IMR-90 (cell line): ENCODE data around the gene TREH.

Source experiments
- BHLHE40 ChIP-seq: fragments of 150-350 bp; IDR thresholded peaks from 2 replicates; pipeline ENCODE4 v1.6.1; 2016; ENCODE audit warnings: mild to moderate bottlenecking, low read depth, low read length
- CEBPB ChIP-seq: IDR thresholded peaks from 2 replicates; pipeline ENCODE4 v1.6.1; 2012; ENCODE audit warnings: low read depth, low read length, improper control_type of control experiment
- MAFK ChIP-seq: IDR thresholded peaks from 2 replicates; pipeline ENCODE4 v1.6.1; 2012; ENCODE audit warnings: low read depth, low read length, improper control_type of control experiment
- MAZ ChIP-seq: IDR thresholded peaks from 2 replicates; pipeline ENCODE4 v1.6.1; 2012; ENCODE audit warnings: low read depth, mild to moderate bottlenecking, low read length, improper control_type of control experiment, moderate library complexity, borderline replicate concordance
- NFE2L2 ChIP-seq: fragments of 150-350 bp; IDR thresholded peaks from 2 replicates; pipeline ENCODE4 v1.6.1; 2016; ENCODE audit warnings: low read depth, mild to moderate bottlenecking, low read length
- POLR2A ChIP-seq: IDR thresholded peaks from 2 replicates; pipeline ENCODE4 v1.6.1; 2012; ENCODE audit warnings: mild to moderate bottlenecking, low read depth, low read length
- RCOR1 ChIP-seq: IDR thresholded peaks from 2 replicates; pipeline ENCODE4 v1.6.1; 2012; ENCODE audit warnings: mild to moderate bottlenecking, low read length, improper control_type of control experiment; ENCODE audit not compliant: insufficient replicate concordance
- RFX5 ChIP-seq: IDR thresholded peaks from 2 replicates; pipeline ENCODE4 v1.8.0; 2012; ENCODE audit warnings: low read depth, mild to moderate bottlenecking, low read length, moderate library complexity
- SMC3 ChIP-seq: fragments of 150-350 bp; IDR thresholded peaks from 2 replicates; pipeline ENCODE4 v1.6.1; 2016; ENCODE audit warnings: low read depth, mild to moderate bottlenecking, antibody characterized with exemption, low read length, moderate library complexity
- TF ChIP-seq, protein P1 (sequence below): fragments of 150-350 bp; IDR thresholded peaks from 2 replicates; pipeline ENCODE4 v1.6.1; 2017; ENCODE audit warnings: mild to moderate bottlenecking, antibody characterized with exemption, low read length, low read depth
- TF ChIP-seq, protein P2 (sequence below): conservative IDR thresholded peaks from 2 replicates; pipeline ENCODE4 v1.5.1; 2012; ENCODE audit warnings: mild to moderate bottlenecking, low read depth, low read length, improper control_type of control experiment
- TF ChIP-seq, protein P3 (sequence below): fragments of 150-350 bp; IDR thresholded peaks from 2 replicates; pipeline ENCODE4 v1.6.1; 2016; ENCODE audit warnings: low read depth, mild to moderate bottlenecking, low read length, moderate library complexity, borderline replicate concordance

DNA sequence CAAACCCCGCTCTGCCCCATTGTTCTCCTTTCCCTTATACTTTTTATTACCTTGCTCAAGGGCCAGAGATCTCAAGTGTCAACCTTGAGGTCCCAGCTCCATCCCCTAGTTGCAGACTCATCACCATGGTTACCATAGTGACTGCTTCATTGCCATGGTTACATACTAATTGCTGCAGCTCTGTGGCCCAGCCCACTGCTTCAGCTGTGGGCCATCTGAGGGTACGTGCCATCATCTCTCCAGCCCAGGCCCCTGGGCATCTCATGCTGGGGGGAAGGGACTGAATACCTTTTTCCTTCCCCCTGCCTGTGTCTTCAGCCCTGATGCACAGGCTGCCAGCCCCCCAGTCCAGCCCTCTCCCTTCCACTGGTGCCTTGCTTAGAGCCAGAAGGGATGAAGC, 22.2 kb downstream of the TREH start:
- TF ChIP-seq POLR2A (no peak), CEBPB (no peak), MAZ (no peak), MAFK (no peak), SMC3 (no peak), NFE2L2 (no peak), BHLHE40 (no peak), RFX5 (no peak), RCOR1 (no peak)
- TF ChIP-seq, protein P1, sequence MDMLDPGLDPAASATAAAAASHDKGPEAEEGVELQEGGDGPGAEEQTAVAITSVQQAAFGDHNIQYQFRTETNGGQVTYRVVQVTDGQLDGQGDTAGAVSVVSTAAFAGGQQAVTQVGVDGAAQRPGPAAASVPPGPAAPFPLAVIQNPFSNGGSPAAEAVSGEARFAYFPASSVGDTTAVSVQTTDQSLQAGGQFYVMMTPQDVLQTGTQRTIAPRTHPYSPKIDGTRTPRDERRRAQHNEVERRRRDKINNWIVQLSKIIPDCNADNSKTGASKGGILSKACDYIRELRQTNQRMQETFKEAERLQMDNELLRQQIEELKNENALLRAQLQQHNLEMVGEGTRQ: no peak
- TF ChIP-seq, protein P2, sequence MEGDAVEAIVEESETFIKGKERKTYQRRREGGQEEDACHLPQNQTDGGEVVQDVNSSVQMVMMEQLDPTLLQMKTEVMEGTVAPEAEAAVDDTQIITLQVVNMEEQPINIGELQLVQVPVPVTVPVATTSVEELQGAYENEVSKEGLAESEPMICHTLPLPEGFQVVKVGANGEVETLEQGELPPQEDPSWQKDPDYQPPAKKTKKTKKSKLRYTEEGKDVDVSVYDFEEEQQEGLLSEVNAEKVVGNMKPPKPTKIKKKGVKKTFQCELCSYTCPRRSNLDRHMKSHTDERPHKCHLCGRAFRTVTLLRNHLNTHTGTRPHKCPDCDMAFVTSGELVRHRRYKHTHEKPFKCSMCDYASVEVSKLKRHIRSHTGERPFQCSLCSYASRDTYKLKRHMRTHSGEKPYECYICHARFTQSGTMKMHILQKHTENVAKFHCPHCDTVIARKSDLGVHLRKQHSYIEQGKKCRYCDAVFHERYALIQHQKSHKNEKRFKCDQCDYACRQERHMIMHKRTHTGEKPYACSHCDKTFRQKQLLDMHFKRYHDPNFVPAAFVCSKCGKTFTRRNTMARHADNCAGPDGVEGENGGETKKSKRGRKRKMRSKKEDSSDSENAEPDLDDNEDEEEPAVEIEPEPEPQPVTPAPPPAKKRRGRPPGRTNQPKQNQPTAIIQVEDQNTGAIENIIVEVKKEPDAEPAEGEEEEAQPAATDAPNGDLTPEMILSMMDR: no peak
- TF ChIP-seq, protein P3, sequence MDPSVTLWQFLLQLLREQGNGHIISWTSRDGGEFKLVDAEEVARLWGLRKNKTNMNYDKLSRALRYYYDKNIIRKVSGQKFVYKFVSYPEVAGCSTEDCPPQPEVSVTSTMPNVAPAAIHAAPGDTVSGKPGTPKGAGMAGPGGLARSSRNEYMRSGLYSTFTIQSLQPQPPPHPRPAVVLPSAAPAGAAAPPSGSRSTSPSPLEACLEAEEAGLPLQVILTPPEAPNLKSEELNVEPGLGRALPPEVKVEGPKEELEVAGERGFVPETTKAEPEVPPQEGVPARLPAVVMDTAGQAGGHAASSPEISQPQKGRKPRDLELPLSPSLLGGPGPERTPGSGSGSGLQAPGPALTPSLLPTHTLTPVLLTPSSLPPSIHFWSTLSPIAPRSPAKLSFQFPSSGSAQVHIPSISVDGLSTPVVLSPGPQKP: no peak
